ENCODE results near the gene KBTBD6.

DNA sequence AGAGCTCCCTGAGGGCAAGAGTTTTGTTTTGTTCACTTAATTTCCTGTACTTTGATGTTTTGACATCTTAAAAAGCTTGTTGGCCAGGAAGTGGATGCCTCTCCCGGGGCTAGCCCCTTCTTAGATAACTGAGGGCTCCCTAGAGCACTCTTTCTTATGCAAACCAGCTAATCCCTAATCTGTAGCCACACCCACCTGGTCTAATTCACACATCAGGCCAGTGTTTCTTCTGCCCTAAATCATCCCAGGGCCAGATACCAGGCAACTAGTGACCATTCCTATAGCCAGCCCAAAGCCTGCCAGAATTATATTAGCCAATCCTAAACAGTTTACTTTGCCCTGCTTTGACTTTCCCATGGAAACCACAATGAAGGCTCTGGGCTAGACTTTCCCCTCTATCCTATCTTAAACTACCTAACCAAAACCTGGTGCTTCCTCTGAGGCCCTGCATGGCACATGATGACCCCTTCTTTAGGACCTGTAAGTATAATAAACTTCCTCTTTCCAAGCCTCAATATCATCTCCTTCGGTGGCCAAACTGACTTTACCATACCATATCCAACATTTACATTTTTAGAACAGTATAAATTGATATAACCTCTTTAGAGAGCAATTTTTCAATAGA is 46.5 kb downstream of the KBTBD6 start:
- no peak for TF ChIP-seq POLR2AphosphoS5 (IDR thresholded peaks at IDR 0.05)
- TF ChIP-seq, protein P1, sequence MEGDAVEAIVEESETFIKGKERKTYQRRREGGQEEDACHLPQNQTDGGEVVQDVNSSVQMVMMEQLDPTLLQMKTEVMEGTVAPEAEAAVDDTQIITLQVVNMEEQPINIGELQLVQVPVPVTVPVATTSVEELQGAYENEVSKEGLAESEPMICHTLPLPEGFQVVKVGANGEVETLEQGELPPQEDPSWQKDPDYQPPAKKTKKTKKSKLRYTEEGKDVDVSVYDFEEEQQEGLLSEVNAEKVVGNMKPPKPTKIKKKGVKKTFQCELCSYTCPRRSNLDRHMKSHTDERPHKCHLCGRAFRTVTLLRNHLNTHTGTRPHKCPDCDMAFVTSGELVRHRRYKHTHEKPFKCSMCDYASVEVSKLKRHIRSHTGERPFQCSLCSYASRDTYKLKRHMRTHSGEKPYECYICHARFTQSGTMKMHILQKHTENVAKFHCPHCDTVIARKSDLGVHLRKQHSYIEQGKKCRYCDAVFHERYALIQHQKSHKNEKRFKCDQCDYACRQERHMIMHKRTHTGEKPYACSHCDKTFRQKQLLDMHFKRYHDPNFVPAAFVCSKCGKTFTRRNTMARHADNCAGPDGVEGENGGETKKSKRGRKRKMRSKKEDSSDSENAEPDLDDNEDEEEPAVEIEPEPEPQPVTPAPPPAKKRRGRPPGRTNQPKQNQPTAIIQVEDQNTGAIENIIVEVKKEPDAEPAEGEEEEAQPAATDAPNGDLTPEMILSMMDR (IDR thresholded peaks at IDR 0.05): no peak
- no peak for TF ChIP-seq POLR2A (IDR thresholded peaks at IDR 0.05)
